ENCODE results near the gene IFFO2. TPM values are rescaled to one million over a fixed set of nuclear protein-coding genes. Genes with fewer than 3 reads are reported as not detected.

Gene IFFO2
- total RNA-seq, 1 experiment from 2014 or later = 15.6 TPM

DNA sequence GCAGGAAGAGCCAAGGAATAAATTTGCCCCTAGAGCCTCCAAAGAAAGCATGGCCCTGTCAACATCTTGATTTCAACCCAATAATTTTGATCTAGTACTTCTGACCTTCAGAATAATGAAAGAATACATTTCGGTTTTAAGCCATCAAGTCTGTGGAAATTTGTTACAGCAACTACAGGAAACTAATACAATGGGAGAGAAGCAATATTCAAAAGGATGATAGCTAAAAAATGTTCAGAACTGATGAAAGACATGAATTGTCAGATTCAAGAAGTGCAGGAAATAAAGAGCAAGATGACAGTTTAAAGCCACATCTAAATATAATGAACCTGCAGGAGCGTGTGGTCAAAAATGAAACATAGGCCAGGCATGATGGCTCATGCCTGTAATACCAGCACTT is 24.8 kb upstream of the IFFO2 start:
- TF ChIP-seq ZFX (IDR thresholded peaks at IDR 0.05) (no peak), ELF1 (IDR thresholded peaks at IDR 0.05; ENCODE audit: borderline replicate concordance, low read depth) (no peak), EZH2 (IDR thresholded peaks at IDR 0.05) (no peak)
- Histone ChIP-seq H2AFZ (ENCODE audit: low read depth, low read length, poor library complexity, severe bottlenecking) (no peak overlapping the region), H3K79me2 (ENCODE audit: insufficient read depth, low read length) (no peaks in the 10 kb centered on the region), H3K9ac (ENCODE audit: low read length) (no peak overlapping the region), H3K27ac (ENCODE audit: low read depth, low read length) (no peak overlapping the region), H3K4me3 (replicated peaks in 1 of 2; ENCODE audit: low read depth in 1 of 2, low read length in 2 of 2) (no peak overlapping the region), H3K9me2 (ENCODE audit: insufficient read depth) (no peaks in the 10 kb centered on the region), H3K36me3 (ENCODE audit: control insufficient read depth in 1 of 2, insufficient read depth in 2 of 2, low read length in 2 of 2) (no peaks in the 10 kb centered on the region), H3K4me2 (ENCODE audit: low read length) (no peak overlapping the region), H3K9me3 (ENCODE audit: control insufficient read depth in 1 of 2, insufficient read depth in 1 of 2, low read depth in 1 of 2, low read length in 2 of 2) (peaks cover 8% of the 10 kb centered on the region in 2 experiments; a peak in 2 of 4 replicates), H4K20me1 (ENCODE audit: insufficient read depth) (no peaks in the 10 kb centered on the region), H3K4me1 (ENCODE audit: control insufficient read depth in 1 of 2, insufficient read depth in 2 of 2, low read length in 2 of 2) (peaks cover 0 to 7% of the 10 kb centered on the region in 2 experiments; a peak in 1 of 4 replicates), H3K27me3 (ENCODE audit: insufficient read depth, low read length) (no peaks in the 10 kb centered on the region)
- POLR2A ChIA-PET = no interaction called here
- ATAC-seq (no peak), DNase-seq (ENCODE audit: low read depth, low spot score) (no peak)
- no TSS peak for BruUV-seq (replicated peaks)
- CTCF ChIA-PET = no interaction called here
- RAD21 ChIA-PET (ENCODE audit: low non-redundant PET in 1 of 2, low total read pairs in 2 of 2, uncharacterized antibody in 2 of 2, unreplicated experiment in 2 of 2) = no interaction called here
- intact Hi-C loops (cut with micrococcal nuclease) = no loop called here

DNA sequence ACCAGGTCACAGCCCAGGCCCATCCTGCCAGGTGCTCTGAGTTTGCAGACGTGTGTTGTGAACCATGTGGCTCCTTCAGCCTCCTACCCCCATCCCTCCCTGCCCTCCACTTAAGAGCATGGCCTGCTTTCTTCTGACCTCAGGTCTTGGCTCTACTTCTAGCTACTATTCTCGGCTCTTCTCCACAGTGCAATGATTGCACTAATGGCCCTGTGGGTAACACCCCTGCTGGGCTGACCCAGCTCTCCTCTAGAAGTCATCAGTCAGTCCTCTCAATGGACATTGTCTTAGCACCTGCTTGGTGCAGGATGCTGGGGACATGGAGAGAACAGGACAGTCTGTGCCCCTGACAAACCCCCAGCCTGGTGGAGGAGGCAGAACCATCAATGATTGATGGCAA is 22.2 kb upstream of the IFFO2 start:
- no peaks in the 10 kb centered on the region for H3K27me3 ChIP-seq (ENCODE audit: insufficient read depth, low read length)
- ChIA-PET POLR2A (no interaction called here), CTCF (no interaction called here), RAD21 (ENCODE audit: low non-redundant PET in 1 of 2, low total read pairs in 2 of 2, uncharacterized antibody in 2 of 2, unreplicated experiment in 2 of 2) (no interaction called here)
- TF ChIP-seq CBX3 (IDR thresholded peaks at IDR 0.05; ENCODE audit: low read depth) = no peak
- TF ChIP-seq ZFX (IDR thresholded peaks at IDR 0.05) = no peak
- TF ChIP-seq ELF1 (IDR thresholded peaks at IDR 0.05; ENCODE audit: borderline replicate concordance, low read depth) = no peak
- no peak for TF ChIP-seq YY1 (IDR thresholded peaks at IDR 0.05; ENCODE audit: extremely low read depth, insufficient replicate concordance, low read depth, low read length)
- TF ChIP-seq CTCF (IDR thresholded peaks at IDR 0.05 in 2 of 3, conservative IDR thresholded peaks at IDR 0.05 in 1 of 3; ENCODE audit: borderline replicate concordance in 1 of 3, insufficient read depth in 1 of 3, low read depth in 2 of 3, low read length in 2 of 3) = no peak
- TF ChIP-seq FOSL1 (IDR thresholded peaks at IDR 0.05; ENCODE audit: low read depth) = no peak
- no peak overlapping the region for H2AFZ ChIP-seq (ENCODE audit: low read depth, low read length, poor library complexity, severe bottlenecking)
- no peak overlapping the region for H3K27ac ChIP-seq (ENCODE audit: low read depth, low read length)
- H3K4me3 ChIP-seq (replicated peaks in 1 of 2; ENCODE audit: low read depth in 1 of 2, low read length in 2 of 2) = no peak overlapping the region
- no peak for DNase-seq (ENCODE audit: low read depth, low spot score)
- BruUV-seq (replicated peaks) = no TSS peak
- intact Hi-C loops (cut with micrococcal nuclease) = no loop called here
- peaks cover 0 to 7% of the 10 kb centered on the region in 2 experiments; a peak in 1 of 4 replicates for H3K4me1 ChIP-seq (ENCODE audit: control insufficient read depth in 1 of 2, insufficient read depth in 2 of 2, low read length in 2 of 2)
- no peak for ATAC-seq
- H3K9ac ChIP-seq (ENCODE audit: low read length) = no peak overlapping the region
- H3K4me2 ChIP-seq (ENCODE audit: low read length) = no peak overlapping the region
- H3K36me3 ChIP-seq (ENCODE audit: control insufficient read depth in 1 of 2, insufficient read depth in 2 of 2, low read length in 2 of 2) = no peaks in the 10 kb centered on the region
- H3K9me2 ChIP-seq (ENCODE audit: insufficient read depth) = no peaks in the 10 kb centered on the region
- peaks cover 8% of the 10 kb centered on the region in 2 experiments; a peak in 2 of 4 replicates for H3K9me3 ChIP-seq (ENCODE audit: control insufficient read depth in 1 of 2, insufficient read depth in 1 of 2, low read depth in 1 of 2, low read length in 2 of 2)
- H3K79me2 ChIP-seq (ENCODE audit: insufficient read depth, low read length) = no peaks in the 10 kb centered on the region
- no peaks in the 10 kb centered on the region for H4K20me1 ChIP-seq (ENCODE audit: insufficient read depth)
